Epithelial cell of proximal tubule (primary cell): ENCODE measurements around the gene TRAPPC4. TPM values are rescaled to one million over a fixed set of nuclear protein-coding genes. Genes with fewer than 3 reads are reported as not detected.
"Not testable (repeated sequence)": the region's sequence is repeated elsewhere in the genome, so short reads cannot be mapped to it uniquely, and the experiment has no call there.

ENCODE experiments used
- DNase-seq: peaks from one replicate; pipeline ENCODE4 v3.0.0-alpha.2; 2011; ENCODE audit warnings: low read depth
- H3K4me3 ChIP-seq: 2 replicates; pipeline ENCODE4 v1.5.1; 2011; ENCODE audit warnings: low read depth, mild to moderate bottlenecking, low read length
- CTCF ChIP-seq: conservative IDR thresholded peaks from 2 replicates; pipeline ENCODE4 v1.5.1; 2012; ENCODE audit warnings: low read depth, mild to moderate bottlenecking, low read length
- total RNA-seq: library from RNA; depleted of rRNA; stranded (reverse); fragments of >200 nt; gene quantifications from 2 replicates; pipeline ENCODE4 v1.2.3, GENCODE V29; 2015

The TRAPPC4 gene
- total RNA-seq, 1 donor from 2014 or later: 155 TPM

- DNase-seq: no peak
- no peak for TF ChIP-seq CTCF
- H3K4me3 ChIP-seq: no peak overlapping the region
Measured at GRCh38 chr11:119038884-119039283, 20.3 kb downstream of the TRAPPC4 start.

GRCh38 chr11:119039471-119039870 is 20.9 kb downstream of the TRAPPC4 start:
- not testable (repeated sequence) for DNase-seq

GRCh38 chr11:119041821-119042514 is 23.4 kb downstream of the TRAPPC4 start:
- no peak for TF ChIP-seq CTCF
- no peak for DNase-seq

More at GRCh38 chr11:119039471-119039870, 20.9 kb downstream of the TRAPPC4 start:
- not testable (repeated sequence) for H3K4me3 ChIP-seq

GRCh38 chr11:119042927-119043326 is 24.4 kb downstream of the TRAPPC4 start:
- no peak for DNase-seq
- H3K4me3 ChIP-seq: no peak overlapping the region
- no peak for TF ChIP-seq CTCF

More at GRCh38 chr11:119041821-119042514, 23.4 kb downstream of the TRAPPC4 start:
- no peak overlapping the region for H3K4me3 ChIP-seq

- peak; percentile 25 for TF ChIP-seq CTCF
- no peak overlapping the region for H3K4me3 ChIP-seq
- no peak for DNase-seq
Measured at GRCh38 chr11:119044708-119045107, 26.1 kb downstream of the TRAPPC4 start.

GRCh38 chr11:119046489-119046888 is 27.9 kb downstream of the TRAPPC4 start:
- no peak for DNase-seq
- no peak overlapping the region for H3K4me3 ChIP-seq
- TF ChIP-seq CTCF: no peak

GRCh38 chr11:119047205-119047604 is 28.6 kb downstream of the TRAPPC4 start:
- no peak overlapping the region for H3K4me3 ChIP-seq
- no peak for DNase-seq
- no peak for TF ChIP-seq CTCF
